ENCODE results near the gene PTPRK.

The PTPRK gene

DNA sequence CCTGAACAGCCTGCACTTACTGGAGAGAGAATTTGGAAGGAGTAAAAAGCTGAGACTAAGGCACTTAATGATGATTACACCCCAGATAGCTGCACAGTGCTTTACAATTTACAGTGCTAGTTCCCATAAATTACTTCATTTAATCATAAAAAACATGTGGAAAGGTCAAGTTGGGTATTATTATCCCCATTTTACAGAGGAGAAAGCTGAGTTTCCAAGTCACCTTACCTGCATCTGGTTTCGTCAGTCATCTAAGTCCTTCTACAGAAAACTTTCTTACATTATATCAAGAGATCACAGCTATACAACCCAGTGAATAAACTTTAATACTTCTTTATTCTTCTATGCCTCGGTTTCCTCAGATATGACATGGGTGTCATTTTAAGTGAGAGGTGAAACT is 3.3 kb downstream of the PTPRK start:
- Histone ChIP-seq H3K14ac (ENCODE audit: low read length) (no peak overlapping the region), H4K8ac (ENCODE audit: low read depth, low read length) (no peak overlapping the region), H3K4me3 (ENCODE audit: low read length in 2 of 2) (no peak overlapping the region), H4K91ac (ENCODE audit: low read depth, low read length, poor library complexity) (no peak overlapping the region), H3K23ac (ENCODE audit: low read depth, low read length, poor library complexity) (no peak overlapping the region), H2AFZ (ENCODE audit: low read length) (no peak overlapping the region), H3K79me1 (ENCODE audit: low read depth, low read length) (no peaks in the 10 kb centered on the region), H2AK5ac (ENCODE audit: low read depth, low read length) (no peak overlapping the region), H3K27ac (replicated peaks; ENCODE audit: low read length) (no peak overlapping the region), H2BK5ac (ENCODE audit: low read length) (no peak overlapping the region), H3K27me3 (ENCODE audit: control insufficient read depth in 3 of 3, insufficient read depth in 3 of 3, low read depth in 1 of 3, low read length in 3 of 3) (no peaks in the 10 kb centered on the region), H2BK15ac (ENCODE audit: low read length) (no peak overlapping the region), H2BK120ac (ENCODE audit: low read depth, low read length) (no peak overlapping the region), H3K4me2 (ENCODE audit: insufficient read depth, low read length, poor library complexity, severe bottlenecking) (no peak overlapping the region), H3K4ac (ENCODE audit: low read length) (no peak overlapping the region), H3K36me3 (replicated peaks in 1 of 2; ENCODE audit: control insufficient read depth in 2 of 2, insufficient read depth in 2 of 2, low read length in 2 of 2) (no peaks in the 10 kb centered on the region), H2BK12ac (ENCODE audit: low read length) (no peak overlapping the region), H3K18ac (ENCODE audit: low read length) (no peak overlapping the region), H3K9ac (ENCODE audit: low read depth, low read length, poor library complexity) (no peak overlapping the region), H3K9me3 (replicated peaks in 1 of 2; ENCODE audit: control insufficient read depth in 2 of 2, insufficient read depth in 1 of 2, low read depth in 1 of 2, low read length in 2 of 2) (no peaks in the 10 kb centered on the region), H3K4me1 (ENCODE audit: control insufficient read depth in 2 of 2, insufficient read depth in 1 of 2, low read depth in 1 of 2, low read length in 2 of 2) (peaks cover 0 to 10% of the 10 kb centered on the region in 2 donors)
- DNase-seq (ENCODE audit: low spot score), result no peak
- no CpG with 5 or more reads among the region's 2 CpGs for WGBS, 2 donors (ENCODE audit: extremely low coverage in 2 of 2, insufficient read length in 2 of 2, insufficient replicate concordance in 1 of 2)

DNA sequence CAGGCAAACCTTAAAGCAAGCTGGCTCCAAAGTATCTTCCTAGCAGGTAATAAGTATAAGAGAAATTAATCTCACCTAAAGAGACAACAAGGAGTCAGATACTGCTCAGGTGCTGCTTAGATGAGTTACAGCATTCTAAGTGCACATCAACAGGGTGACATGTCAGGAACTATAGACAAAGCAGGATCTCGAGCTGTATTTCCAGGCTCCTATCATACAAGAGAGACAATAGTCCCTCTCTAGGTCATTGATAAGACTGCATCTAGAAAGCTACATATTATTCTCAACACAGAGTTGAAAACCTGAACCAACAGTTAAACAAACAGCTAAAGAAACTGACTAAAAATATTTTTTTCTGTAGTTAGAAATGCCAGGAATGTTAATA is 3.9 kb downstream of the PTPRK start:
- no peak overlapping the region for H3K27ac ChIP-seq (replicated peaks; ENCODE audit: low read length)
- no peak overlapping the region for H3K14ac ChIP-seq (ENCODE audit: low read length)
- H2BK5ac ChIP-seq (ENCODE audit: low read length), result no peak overlapping the region
- WGBS, 2 donors (ENCODE audit: extremely low coverage in 2 of 2, insufficient read length in 2 of 2, insufficient replicate concordance in 1 of 2), result no CpG with 5 or more reads among the region's 1 CpG
- H3K9ac ChIP-seq (ENCODE audit: low read depth, low read length, poor library complexity), result no peak overlapping the region
- DNase-seq (ENCODE audit: low spot score), result no peak
- H3K27me3 ChIP-seq (ENCODE audit: control insufficient read depth in 3 of 3, insufficient read depth in 3 of 3, low read depth in 1 of 3, low read length in 3 of 3), result no peaks in the 10 kb centered on the region
- no peaks in the 10 kb centered on the region for H3K9me3 ChIP-seq (replicated peaks in 1 of 2; ENCODE audit: control insufficient read depth in 2 of 2, insufficient read depth in 1 of 2, low read depth in 1 of 2, low read length in 2 of 2)
- no peak overlapping the region for H2AK5ac ChIP-seq (ENCODE audit: low read depth, low read length)
- no peaks in the 10 kb centered on the region for H3K79me1 ChIP-seq (ENCODE audit: low read depth, low read length)
- no peak overlapping the region for H4K91ac ChIP-seq (ENCODE audit: low read depth, low read length, poor library complexity)
- no peak overlapping the region for H2BK120ac ChIP-seq (ENCODE audit: low read depth, low read length)
- H3K23ac ChIP-seq (ENCODE audit: low read depth, low read length, poor library complexity), result no peak overlapping the region
- no peak overlapping the region for H2AFZ ChIP-seq (ENCODE audit: low read length)
- peaks cover 0 to 10% of the 10 kb centered on the region in 2 donors for H3K4me1 ChIP-seq (ENCODE audit: control insufficient read depth in 2 of 2, insufficient read depth in 1 of 2, low read depth in 1 of 2, low read length in 2 of 2)
- H3K4ac ChIP-seq (ENCODE audit: low read length), result no peak overlapping the region
- H3K4me3 ChIP-seq (ENCODE audit: low read length in 2 of 2), result no peak overlapping the region
- no peak overlapping the region for H2BK15ac ChIP-seq (ENCODE audit: low read length)
- H3K36me3 ChIP-seq (replicated peaks in 1 of 2; ENCODE audit: control insufficient read depth in 2 of 2, insufficient read depth in 2 of 2, low read length in 2 of 2), result no peaks in the 10 kb centered on the region
- no peak overlapping the region for H3K18ac ChIP-seq (ENCODE audit: low read length)
- no peak overlapping the region for H4K8ac ChIP-seq (ENCODE audit: low read depth, low read length)
- no peak overlapping the region for H3K4me2 ChIP-seq (ENCODE audit: insufficient read depth, low read length, poor library complexity, severe bottlenecking)
- H2BK12ac ChIP-seq (ENCODE audit: low read length), result no peak overlapping the region

DNA sequence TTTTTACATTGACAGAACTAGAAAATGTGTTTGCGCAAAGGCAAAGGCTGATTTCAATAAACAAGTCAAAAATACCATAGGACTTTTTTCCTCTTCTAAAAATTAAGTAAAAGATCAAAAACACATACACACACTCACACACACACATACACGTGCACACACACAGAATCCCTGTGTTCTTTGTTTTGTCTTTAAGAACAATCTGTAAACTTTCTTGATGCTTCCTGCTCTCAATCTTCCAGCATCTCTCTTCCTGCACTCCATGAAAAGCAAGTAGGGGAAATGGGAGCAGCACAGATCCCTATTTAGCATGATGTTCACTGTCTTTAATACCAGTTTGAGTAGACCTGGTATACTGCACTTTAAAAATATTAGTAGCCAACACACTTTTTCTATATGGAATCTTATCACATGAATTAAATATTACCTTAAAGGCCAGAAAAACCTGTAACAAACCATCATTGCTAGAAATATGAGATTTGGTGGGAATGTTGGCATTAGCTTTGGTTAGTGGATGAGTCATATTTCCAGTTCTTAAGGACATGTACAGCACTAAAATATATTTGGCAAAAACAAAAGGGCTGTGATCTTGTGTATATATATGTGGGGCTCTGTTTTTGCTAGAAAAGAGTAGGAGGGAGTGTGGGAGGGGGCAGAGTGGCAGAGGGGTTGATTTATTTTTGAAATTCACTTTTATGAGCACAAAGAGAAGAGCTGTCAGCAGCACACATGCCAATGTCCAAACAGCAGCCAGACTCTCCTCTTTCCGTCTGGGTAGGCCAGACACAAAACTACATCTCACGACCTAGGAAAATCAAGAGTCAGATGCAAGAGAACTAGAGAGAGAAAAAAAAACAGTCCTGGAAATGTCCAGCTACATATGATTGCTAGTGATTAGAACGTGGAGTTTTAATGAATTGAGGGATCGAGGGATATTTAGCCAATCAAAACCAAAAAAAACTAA is 4.6 kb downstream of the PTPRK start:
- Histone ChIP-seq H3K27ac (replicated peaks; ENCODE audit: low read length) (no peak overlapping the region), H2AFZ (ENCODE audit: low read length) (no peak overlapping the region), H2BK5ac (ENCODE audit: low read length) (no peak overlapping the region), H3K4ac (ENCODE audit: low read length) (no peak overlapping the region), H3K4me2 (ENCODE audit: insufficient read depth, low read length, poor library complexity, severe bottlenecking) (no peak overlapping the region), H2BK15ac (ENCODE audit: low read length) (no peak overlapping the region), H3K9ac (ENCODE audit: low read depth, low read length, poor library complexity) (no peak overlapping the region), H2BK12ac (ENCODE audit: low read length) (no peak overlapping the region), H3K4me3 (ENCODE audit: low read length in 2 of 2) (no peak overlapping the region), H3K79me1 (ENCODE audit: low read depth, low read length) (no peaks in the 10 kb centered on the region), H3K9me3 (replicated peaks in 1 of 2; ENCODE audit: control insufficient read depth in 2 of 2, insufficient read depth in 1 of 2, low read depth in 1 of 2, low read length in 2 of 2) (no peaks in the 10 kb centered on the region), H3K4me1 (ENCODE audit: control insufficient read depth in 2 of 2, insufficient read depth in 1 of 2, low read depth in 1 of 2, low read length in 2 of 2) (peaks cover 0 to 6% of the 10 kb centered on the region in 2 donors), H2BK120ac (ENCODE audit: low read depth, low read length) (no peak overlapping the region), H3K14ac (ENCODE audit: low read length) (no peak overlapping the region), H4K91ac (ENCODE audit: low read depth, low read length, poor library complexity) (no peak overlapping the region), H3K36me3 (replicated peaks in 1 of 2; ENCODE audit: control insufficient read depth in 2 of 2, insufficient read depth in 2 of 2, low read length in 2 of 2) (no peaks in the 10 kb centered on the region), H3K27me3 (ENCODE audit: control insufficient read depth in 3 of 3, insufficient read depth in 3 of 3, low read depth in 1 of 3, low read length in 3 of 3) (no peaks in the 10 kb centered on the region), H2AK5ac (ENCODE audit: low read depth, low read length) (no peak overlapping the region), H4K8ac (ENCODE audit: low read depth, low read length) (no peak overlapping the region), H3K23ac (ENCODE audit: low read depth, low read length, poor library complexity) (no peak overlapping the region), H3K18ac (ENCODE audit: low read length) (no peak overlapping the region)
- no peak for DNase-seq (ENCODE audit: low spot score)
- no CpG with 5 or more reads among the region's 6 CpGs for WGBS, 2 donors (ENCODE audit: extremely low coverage in 2 of 2, insufficient read length in 2 of 2, insufficient replicate concordance in 1 of 2)

DNA sequence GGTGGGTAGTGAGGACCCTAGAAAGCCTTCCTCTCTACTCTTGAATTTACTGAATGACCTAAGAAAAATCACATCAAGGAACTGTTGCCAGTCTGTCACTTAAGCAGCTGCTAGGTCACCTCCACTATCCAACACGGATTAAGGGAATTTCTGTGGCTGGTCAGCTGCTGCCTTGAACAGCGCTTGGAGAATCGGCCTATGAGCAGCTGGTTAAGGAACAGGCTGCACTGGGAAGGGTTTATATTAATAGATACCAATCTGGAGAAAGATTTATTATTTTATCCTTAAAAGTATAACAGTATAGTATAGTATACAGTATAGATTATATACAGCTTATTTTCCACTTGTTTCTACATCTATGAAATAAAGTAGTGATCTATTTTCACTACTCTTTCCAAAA is 6.5 kb downstream of the PTPRK start:
- H3K27me3 ChIP-seq (ENCODE audit: control insufficient read depth in 3 of 3, insufficient read depth in 3 of 3, low read depth in 1 of 3, low read length in 3 of 3), result no peaks in the 10 kb centered on the region
- no peaks in the 10 kb centered on the region for H3K36me3 ChIP-seq (replicated peaks in 1 of 2; ENCODE audit: control insufficient read depth in 2 of 2, insufficient read depth in 2 of 2, low read length in 2 of 2)
- no peak overlapping the region for H4K91ac ChIP-seq (ENCODE audit: low read depth, low read length, poor library complexity)
- no peak overlapping the region for H3K27ac ChIP-seq (replicated peaks; ENCODE audit: low read length)
- no peak overlapping the region for H2AK5ac ChIP-seq (ENCODE audit: low read depth, low read length)
- peaks cover 2% of the 10 kb centered on the region for H3K79me1 ChIP-seq (ENCODE audit: low read depth, low read length)
- no peak overlapping the region for H3K18ac ChIP-seq (ENCODE audit: low read length)
- H2BK12ac ChIP-seq (ENCODE audit: low read length), result no peak overlapping the region
- no peak overlapping the region for H3K14ac ChIP-seq (ENCODE audit: low read length)
- no peak overlapping the region for H3K23ac ChIP-seq (ENCODE audit: low read depth, low read length, poor library complexity)
- H3K4ac ChIP-seq (ENCODE audit: low read length), result no peak overlapping the region
- H2BK5ac ChIP-seq (ENCODE audit: low read length), result no peak overlapping the region
- no peak overlapping the region for H2BK120ac ChIP-seq (ENCODE audit: low read depth, low read length)
- no peak overlapping the region for H3K4me2 ChIP-seq (ENCODE audit: insufficient read depth, low read length, poor library complexity, severe bottlenecking)
- H3K9me3 ChIP-seq (replicated peaks in 1 of 2; ENCODE audit: control insufficient read depth in 2 of 2, insufficient read depth in 1 of 2, low read depth in 1 of 2, low read length in 2 of 2), result no peaks in the 10 kb centered on the region
- no peak overlapping the region for H2BK15ac ChIP-seq (ENCODE audit: low read length)
- no peak for DNase-seq (ENCODE audit: low spot score)
- H3K4me3 ChIP-seq (ENCODE audit: low read length in 2 of 2), result no peak overlapping the region
- H2AFZ ChIP-seq (ENCODE audit: low read length), result no peak overlapping the region
- H4K8ac ChIP-seq (ENCODE audit: low read depth, low read length), result no peak overlapping the region
- H3K9ac ChIP-seq (ENCODE audit: low read depth, low read length, poor library complexity), result no peak overlapping the region
- H3K4me1 ChIP-seq (ENCODE audit: control insufficient read depth in 2 of 2, insufficient read depth in 1 of 2, low read depth in 1 of 2, low read length in 2 of 2), result peaks cover 0 to 6% of the 10 kb centered on the region in 2 donors
- no CpG with 5 or more reads among the region's 3 CpGs for WGBS, 2 donors (ENCODE audit: extremely low coverage in 2 of 2, insufficient read length in 2 of 2, insufficient replicate concordance in 1 of 2)
